Fibroblast of peridontal ligament (primary cell): Measurements from ENCODE around the gene VBP1.
"Not testable (repeated sequence)": the region's sequence is repeated elsewhere in the genome, so short reads cannot be mapped to it uniquely, and the experiment has no call there.

ENCODE experiments used
- DNase-seq: peaks from one replicate; pipeline ENCODE4 v3.0.0-alpha.2; 2010; ENCODE audit errors: extremely low read depth

VBP1 gene

GRCh38 chrX:155216179-155216939 is at the start of gene VBP1:
VBP1 (plus strand) TSS chrX:155216460; CDS start chrX:155216483, 23 bp downstream.
- peak; percentile 94 for DNase-seq

- no peak for DNase-seq
These were observed 46.4 kb upstream of the VBP1 start for GRCh38 chrX:155169881-155170280.

GRCh38 chrX:155179346-155179997 is 36.8 kb upstream of the VBP1 start:
- DNase-seq = no peak

- no peak for DNase-seq
These were observed 27.5 kb upstream of the VBP1 start for GRCh38 chrX:155188786-155189185.

- DNase-seq = no peak
These were observed 5.1 kb upstream of the VBP1 start for GRCh38 chrX:155211208-155211607.

GRCh38 chrX:155213731-155214130 is 2.5 kb upstream of the VBP1 start:
- no peak for DNase-seq

- no peak for DNase-seq
These were observed 649 bp upstream of the VBP1 start for GRCh38 chrX:155215443-155216178.

- no peak for DNase-seq
These were observed 730 bp downstream of the VBP1 start for GRCh38 chrX:155216940-155217440.

GRCh38 chrX:155218777-155219176 is 2.5 kb downstream of the VBP1 start:
- no peak for DNase-seq

- no peak for DNase-seq
These were observed 5.1 kb downstream of the VBP1 start for GRCh38 chrX:155221351-155221750.

- not testable (repeated sequence) for DNase-seq
These were observed 7.5 kb downstream of the VBP1 start for GRCh38 chrX:155223746-155224145.

- DNase-seq = no peak
These were observed 9.5 kb downstream of the VBP1 start for GRCh38 chrX:155225774-155226173.

- no peak for DNase-seq
These were observed 14.9 kb downstream of the VBP1 start for GRCh38 chrX:155231163-155231562.

GRCh38 chrX:155235891-155236290 is 19.6 kb downstream of the VBP1 start:
- no peak for DNase-seq

- DNase-seq = no peak
These were observed 21.5 kb downstream of the VBP1 start for GRCh38 chrX:155237719-155238118.

- no peak for DNase-seq
These were observed 26.0 kb downstream of the VBP1 start for GRCh38 chrX:155242300-155242699.

- no peak for DNase-seq
These were observed 30.5 kb downstream of the VBP1 start for GRCh38 chrX:155246748-155247147.

GRCh38 chrX:155247497-155247896 is 31.2 kb downstream of the VBP1 start:
- no peak for DNase-seq

GRCh38 chrX:155251391-155251790 is 35.1 kb downstream of the VBP1 start:
- no peak for DNase-seq

GRCh38 chrX:155259752-155260151 is 43.5 kb downstream of the VBP1 start:
- DNase-seq = no peak

- no peak for DNase-seq
These were observed 46.9 kb downstream of the VBP1 start for GRCh38 chrX:155262970-155263754.
